ENCODE data around the gene SPDYE16.
A peak's percentile ranks its signal among the peaks of the same experiment; 100 is the strongest.
"Not testable (repeated sequence)": the region's sequence is repeated elsewhere in the genome, so short reads cannot be mapped to it uniquely, and the experiment has no call there.

SPDYE16 gene

DNA sequence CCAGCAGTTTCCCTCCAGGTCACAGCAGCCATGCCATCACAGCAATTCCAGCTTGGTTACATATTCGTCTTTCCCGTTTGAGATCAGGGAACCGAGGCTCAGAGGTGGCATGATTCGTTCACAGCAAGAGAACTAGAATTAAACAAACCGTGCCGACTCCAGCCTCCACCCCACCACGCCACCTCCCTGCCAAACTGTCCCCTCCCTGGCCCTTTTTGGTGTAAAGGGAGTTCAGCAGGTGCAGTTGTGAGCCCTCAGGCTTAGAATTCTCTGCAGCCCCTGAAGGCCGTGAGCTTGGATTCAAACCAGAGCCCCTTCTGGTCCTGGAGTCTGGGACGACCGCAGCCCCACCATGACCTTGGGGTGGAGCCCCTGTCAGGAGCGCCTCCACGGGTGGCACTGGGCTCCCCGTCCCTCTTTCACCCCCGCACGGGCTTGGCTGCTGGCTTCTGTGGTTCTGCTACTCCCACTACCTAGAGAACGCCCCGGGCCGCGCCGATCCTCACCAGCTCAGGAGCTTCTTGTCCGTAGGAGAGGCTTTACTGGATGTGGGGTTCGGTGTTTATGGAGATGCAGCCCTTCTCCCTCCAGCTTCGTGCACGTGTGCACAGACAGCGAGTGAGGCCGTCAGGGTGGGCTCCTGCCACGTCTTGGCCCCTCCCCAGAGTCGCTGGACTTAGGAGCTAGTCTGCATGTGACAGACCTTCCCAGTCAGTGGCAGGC, 43.7 kb downstream of the SPDYE16 start:
- peak; percentile 3; the same call in 2 of the 3 replicates for ATAC-seq

- ATAC-seq: not testable (repeated sequence)
These were observed 44.4 kb downstream of the SPDYE16 start for GRCh38 chr7:76498583-76499200.

DNA sequence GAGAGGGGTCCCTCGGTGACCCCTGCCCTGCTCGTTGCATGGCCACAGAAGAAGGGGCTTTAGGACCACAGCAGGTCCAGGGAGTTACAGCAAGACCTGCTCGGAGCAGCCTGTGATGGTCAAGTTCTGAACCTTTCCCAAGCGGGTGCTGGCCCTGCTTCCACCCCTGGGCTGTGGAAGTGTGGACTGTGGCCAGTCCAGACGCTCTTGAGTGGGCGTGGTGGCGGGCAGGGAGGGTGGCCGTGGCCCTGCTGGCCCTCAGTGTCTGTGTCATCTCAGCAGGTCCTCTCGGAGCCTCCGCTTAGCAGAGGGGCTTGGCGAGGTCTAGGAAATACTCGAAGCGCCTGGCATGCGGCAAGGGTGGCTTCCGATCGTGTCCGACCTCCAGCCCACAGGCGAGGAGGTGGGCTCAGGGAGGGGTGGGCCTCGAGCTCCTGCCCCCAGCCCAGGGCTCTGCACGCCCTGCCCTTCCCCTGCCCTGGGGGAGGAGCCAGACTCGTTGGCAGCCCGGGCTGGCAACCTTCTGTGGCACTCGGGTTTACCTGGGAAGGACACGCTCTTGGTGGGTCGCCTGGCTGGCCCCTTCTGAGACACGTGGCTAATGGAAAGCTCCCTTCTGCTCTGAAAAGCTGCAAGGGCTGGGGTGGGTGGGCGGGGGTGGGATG, 45.0 kb downstream of the SPDYE16 start:
- ATAC-seq: not testable (repeated sequence)

GRCh38 chr7:76495717-76496116, 47.4 kb downstream of the SPDYE16 start:
- not testable (repeated sequence) for ATAC-seq

GRCh38 chr7:76492139-76492538, 51.0 kb downstream of the SPDYE16 start:
- not testable (repeated sequence) for ATAC-seq

DNA sequence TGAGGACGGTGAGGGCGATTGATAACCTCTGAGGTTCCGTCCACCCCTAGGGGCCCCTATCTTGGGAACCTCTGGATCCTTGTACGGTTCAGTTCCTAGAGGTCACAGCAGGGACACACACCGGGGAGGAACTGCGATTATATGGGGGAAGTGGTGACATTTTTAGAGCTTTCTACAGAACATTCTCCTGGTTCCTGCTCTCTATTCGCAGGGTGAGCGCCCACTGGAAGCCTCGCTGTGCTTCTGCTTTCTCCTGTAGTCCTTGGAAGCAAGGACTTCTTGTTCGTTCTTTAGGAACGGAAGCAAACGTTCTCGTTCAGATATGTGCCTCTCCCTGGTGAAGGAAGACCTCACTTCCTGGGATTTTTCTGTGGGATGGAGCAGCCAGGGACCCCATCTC, 55.1 kb downstream of the SPDYE16 start:
- ATAC-seq: not testable (repeated sequence)

DNA sequence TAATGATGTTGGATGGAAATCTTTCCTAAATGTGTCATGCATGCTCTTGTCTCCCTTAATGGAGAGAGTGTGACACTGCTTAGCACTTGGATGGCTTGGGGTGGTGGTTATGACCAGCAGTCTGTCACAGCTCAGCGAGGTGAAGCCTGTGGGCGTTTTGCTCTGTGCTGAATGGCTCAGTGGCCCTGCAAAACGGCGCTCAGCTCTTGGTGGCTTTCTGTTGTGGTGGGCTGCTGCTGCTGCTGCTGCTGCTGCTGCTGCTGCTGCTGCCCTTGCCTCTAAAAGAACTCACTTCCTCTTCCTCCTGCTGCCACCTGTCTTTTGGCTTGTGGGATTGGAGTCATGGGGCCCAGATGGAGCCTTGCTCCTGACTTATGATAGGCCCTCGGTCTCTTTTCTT, 56.5 kb downstream of the SPDYE16 start:
- ATAC-seq: peak; percentile 25; the same call in 2 of the 3 replicates

DNA sequence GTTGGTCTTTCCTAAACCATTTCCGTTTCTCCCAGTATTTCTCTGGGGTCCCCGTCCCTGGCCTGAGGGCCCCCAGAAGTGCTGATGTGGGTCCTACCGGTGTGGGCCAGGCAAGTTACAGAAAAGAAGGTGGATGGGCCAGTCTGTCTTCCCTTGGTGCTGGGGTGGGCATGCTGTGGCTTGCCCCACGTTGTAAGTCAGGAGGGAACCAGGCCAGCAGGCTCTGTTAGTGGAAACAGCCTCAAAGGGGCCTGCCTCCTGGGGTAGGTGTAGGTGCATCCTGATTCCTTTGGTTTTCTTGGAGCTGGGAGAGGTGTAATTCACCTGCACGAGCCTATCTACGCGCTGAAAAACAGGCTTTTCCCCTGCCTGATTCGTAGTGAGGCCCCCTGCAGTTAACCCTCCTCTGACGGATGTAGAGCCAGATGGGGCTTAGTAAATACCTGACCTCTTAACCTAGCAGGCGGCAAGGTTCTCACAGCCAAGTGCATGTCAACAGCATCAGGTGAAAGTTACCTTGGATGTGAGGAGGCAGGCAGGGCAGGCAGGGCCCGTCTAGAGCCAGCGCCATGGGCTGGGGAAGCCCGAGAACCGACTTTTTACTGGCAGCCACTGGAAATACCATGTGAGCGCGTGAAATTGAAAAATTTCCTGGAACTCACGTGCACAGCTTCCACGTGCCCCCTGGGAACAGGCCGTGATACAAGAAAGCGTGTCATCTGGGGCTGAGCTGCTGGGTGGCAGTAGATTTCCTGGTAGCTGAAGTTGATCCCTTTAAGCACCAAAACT, 57.1 kb downstream of the SPDYE16 start:
- not testable (repeated sequence) for ATAC-seq

- ATAC-seq: not testable (repeated sequence)
These were observed 58.6 kb downstream of the SPDYE16 start for GRCh38 chr7:76484456-76484855.

GRCh38 chr7:76483081-76483480, 60.0 kb downstream of the SPDYE16 start:
- ATAC-seq: not testable (repeated sequence)

GRCh38 chr7:76482660-76483059, 60.4 kb downstream of the SPDYE16 start:
- ATAC-seq: not testable (repeated sequence)

Data from SK-N-SH treated with all-trans-retinoic acid at 6 μM for 48 hours (cell line).